Esophagus squamous epithelium (tissue), 5 donors: ENCODE results near the gene OR6V1. TPM values are rescaled to one million over a fixed set of nuclear protein-coding genes. Genes with fewer than 3 reads are reported as not detected.

Experiments used
- DNase-seq: peaks from one replicate; lab custom pipeline; 2025; lab: John Stamatoyannopoulos, UW
- H3K27ac ChIP-seq, 4 donors: fragments of 200-600 bp; sonication (generic); one replicate each; pipeline ENCODE4 v1.5.1; 2016 to 2019; ENCODE audit warnings: mild to moderate bottlenecking in 1 of 4
- H3K27me3 ChIP-seq, 4 donors: fragments of 200-600 bp; sonication (generic); 1 replicate in 3 of 4; 2 replicates in 1 of 4; pipeline versions ENCODE4 v1.5.1 to v1.6.0; 2017 to 2021; ENCODE audit warnings: antibody characterized with exemption in 1 of 4
- H3K36me3 ChIP-seq, 3 donors: fragments of 200-600 bp; sonication (generic); one replicate each; pipeline ENCODE4 v1.5.1; 2016 to 2019
- H3K4me1 ChIP-seq, 3 donors: fragments of 200-600 bp; sonication (generic); one replicate each; pipeline ENCODE4 v1.5.1; 2017 to 2019
- H3K4me3 ChIP-seq, 4 donors: fragments of 200-600 bp; sonication (generic); 1 replicate in 3 of 4; 2 replicates in 1 of 4; pipeline ENCODE4 v1.5.1; 2016 to 2019; ENCODE audit warnings: mild to moderate bottlenecking in 2 of 4, moderate library complexity in 1 of 4
- H3K9me3 ChIP-seq, 3 donors: fragments of 200-600 bp; sonication (generic); one replicate each; pipeline ENCODE4 v1.5.1; 2016 to 2019
- POLR2A ChIP-seq, 4 donors: fragments of 450-650 bp; IDR thresholded peaks; one replicate each; pipeline ENCODE4 v1.6.1; 2017; ENCODE audit warnings: antibody characterized with exemption in 4 of 4, mild to moderate bottlenecking in 4 of 4, moderate library complexity in 3 of 4
- WGBS, 2 donors: methylation state at CpG; one replicate each; pipeline ENCODE4 v1.1.5; 2018; 5-methylcytosine and 5-hydroxymethylcytosine counted together
- intact Hi-C: fragments of 100-400 bp; cut with DNase I; formaldehyde crosslinking; loops from one replicate; pipeline ENCODE4 v1.15.0; 2022
- total RNA-seq, 4 donors: library from RNA; depleted of rRNA; stranded (reverse); fragments of >200 nt; gene quantifications; one replicate each; pipeline ENCODE4 v1.1.0, GENCODE V29; 2016
- TF ChIP-seq, protein P1 (sequence below), 6 experiments: fragments of 450-650 bp in 4 of 6; fragments of 200-600 bp in 2 of 6; sonication (generic) in 2 of 6; IDR thresholded peaks; one replicate each; pipeline ENCODE4 v1.5.1; 2016 to 2019; ENCODE audit warnings: antibody characterized with exemption in 6 of 6, mild to moderate bottlenecking in 4 of 6, moderate library complexity in 4 of 6
- donor health status: DM: yes; HTN: yes; CAD: no.

OR6V1 gene
- total RNA-seq, 4 donors from 2014 or later = not detected

DNA sequence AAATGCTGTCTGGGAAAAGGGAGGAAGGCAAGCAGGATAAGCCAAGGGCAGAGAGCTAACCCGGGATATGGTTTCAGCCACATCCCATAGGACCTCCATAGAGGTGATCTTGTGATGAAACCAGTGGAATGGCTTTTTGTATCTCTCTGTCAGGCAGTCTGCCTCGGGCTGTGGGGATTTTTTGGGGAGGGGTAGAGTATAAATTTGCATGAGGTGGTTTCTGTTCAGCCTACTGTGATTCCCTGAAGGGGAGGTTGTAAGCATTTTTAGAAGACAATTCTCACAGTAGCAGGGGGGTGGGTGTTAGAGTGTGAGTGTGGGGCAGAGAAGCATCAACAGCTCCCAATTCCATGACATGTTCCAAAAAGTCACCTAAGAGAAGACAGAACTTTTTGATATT lies 37.1 kb upstream of the OR6V1 start:
- 40 to 56% methylated on average over 2 of the region's 2 CpGs for WGBS, 2 donors
- intact Hi-C loops = no loop called here
- no peak overlapping the region for H3K27ac ChIP-seq

GRCh38 chr7:143015926-143016490 lies 36.1 kb upstream of the OR6V1 start:
- 76 to 89% methylated on average over 3 of the region's 3 CpGs for WGBS, 2 donors
- Histone ChIP-seq H3K27ac (no peak overlapping the region), H3K27me3 (no peaks in the 10 kb centered on the region), H3K4me3 (no peak overlapping the region), H3K36me3 (no peaks in the 10 kb centered on the region), H3K9me3 (no peaks in the 10 kb centered on the region), H3K4me1 (peaks cover 3 to 33% (median 11%) of the 10 kb centered on the region in 3 donors)
- no peak for DNase-seq
- intact Hi-C loops = no loop called here
- no peak for TF ChIP-seq POLR2A (IDR thresholded peaks at IDR 0.05)
- TF ChIP-seq, protein P1, sequence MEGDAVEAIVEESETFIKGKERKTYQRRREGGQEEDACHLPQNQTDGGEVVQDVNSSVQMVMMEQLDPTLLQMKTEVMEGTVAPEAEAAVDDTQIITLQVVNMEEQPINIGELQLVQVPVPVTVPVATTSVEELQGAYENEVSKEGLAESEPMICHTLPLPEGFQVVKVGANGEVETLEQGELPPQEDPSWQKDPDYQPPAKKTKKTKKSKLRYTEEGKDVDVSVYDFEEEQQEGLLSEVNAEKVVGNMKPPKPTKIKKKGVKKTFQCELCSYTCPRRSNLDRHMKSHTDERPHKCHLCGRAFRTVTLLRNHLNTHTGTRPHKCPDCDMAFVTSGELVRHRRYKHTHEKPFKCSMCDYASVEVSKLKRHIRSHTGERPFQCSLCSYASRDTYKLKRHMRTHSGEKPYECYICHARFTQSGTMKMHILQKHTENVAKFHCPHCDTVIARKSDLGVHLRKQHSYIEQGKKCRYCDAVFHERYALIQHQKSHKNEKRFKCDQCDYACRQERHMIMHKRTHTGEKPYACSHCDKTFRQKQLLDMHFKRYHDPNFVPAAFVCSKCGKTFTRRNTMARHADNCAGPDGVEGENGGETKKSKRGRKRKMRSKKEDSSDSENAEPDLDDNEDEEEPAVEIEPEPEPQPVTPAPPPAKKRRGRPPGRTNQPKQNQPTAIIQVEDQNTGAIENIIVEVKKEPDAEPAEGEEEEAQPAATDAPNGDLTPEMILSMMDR (IDR thresholded peaks at IDR 0.05) = no peak

More for the DNA sequence above, 37.1 kb upstream of the OR6V1 start:
- no peak for DNase-seq
- TF ChIP-seq, protein P1 (IDR thresholded peaks at IDR 0.05) = no peak
- Histone ChIP-seq H3K4me1 (peaks cover 3 to 33% (median 11%) of the 10 kb centered on the region in 3 donors), H3K27me3 (no peaks in the 10 kb centered on the region), H3K9me3 (no peaks in the 10 kb centered on the region), H3K4me3 (no peak overlapping the region), H3K36me3 (no peaks in the 10 kb centered on the region)

DNA sequence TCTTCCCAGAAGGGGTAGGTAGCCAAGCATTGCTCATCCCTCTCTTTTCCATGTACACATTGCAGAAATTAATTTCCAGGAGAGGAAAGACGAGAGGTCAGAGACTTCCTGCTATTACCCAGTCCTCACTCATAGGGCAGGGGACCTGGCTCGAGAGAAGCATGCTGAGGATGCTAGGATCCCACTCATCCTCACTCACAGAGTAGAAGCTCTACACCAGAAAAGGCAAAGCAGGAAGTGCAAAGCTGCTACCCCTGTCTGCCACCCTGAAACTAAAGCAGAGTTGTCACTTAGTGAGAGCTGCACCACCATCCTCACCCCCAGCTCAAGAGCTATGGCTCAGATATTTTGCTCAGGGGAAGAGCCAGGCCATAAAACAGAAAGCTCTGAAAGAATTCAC lies 35.1 kb upstream of the OR6V1 start:
- Histone ChIP-seq H3K9me3 (no peaks in the 10 kb centered on the region), H3K27me3 (no peaks in the 10 kb centered on the region), H3K4me3 (no peak overlapping the region), H3K36me3 (no peaks in the 10 kb centered on the region), H3K27ac (no peak overlapping the region), H3K4me1 (peaks cover 3 to 28% (median 11%) of the 10 kb centered on the region in 3 donors)
- no peak for DNase-seq
- intact Hi-C loops = no loop called here
- 81% methylated on average over 2 of the region's 2 CpGs; no CpG with 5 or more reads in 1 of the 2 donors for WGBS, 2 donors
- no peak for TF ChIP-seq POLR2A (IDR thresholded peaks at IDR 0.05)
- TF ChIP-seq, protein P1 (IDR thresholded peaks at IDR 0.05) = no peak

DNA sequence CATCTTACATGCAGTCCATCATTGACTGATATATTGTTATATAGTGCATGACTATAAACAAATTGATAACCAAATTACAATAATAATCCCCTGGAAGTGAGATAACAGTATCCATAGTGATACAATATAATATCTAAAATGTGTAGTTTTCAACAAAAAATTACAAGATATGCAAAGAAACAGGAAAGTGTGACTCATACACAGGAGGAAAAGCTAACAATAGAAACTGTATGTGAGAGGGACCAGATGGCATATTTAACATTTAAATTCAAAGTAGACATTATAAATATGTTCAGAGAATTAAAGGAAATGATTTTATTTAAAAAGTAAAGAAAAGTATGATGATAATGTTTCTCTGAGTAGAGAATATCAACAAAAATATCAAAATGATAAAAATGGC lies 33.2 kb upstream of the OR6V1 start:
- TF ChIP-seq POLR2A (IDR thresholded peaks at IDR 0.05) = no peak
- TF ChIP-seq, protein P1 (IDR thresholded peaks at IDR 0.05) = no peak
- intact Hi-C loops = no loop called here
- no peaks in the 10 kb centered on the region for H3K36me3 ChIP-seq
- no peak overlapping the region for H3K4me3 ChIP-seq
- H3K27me3 ChIP-seq = no peaks in the 10 kb centered on the region
- no peaks in the 10 kb centered on the region for H3K9me3 ChIP-seq
- H3K27ac ChIP-seq = no peak overlapping the region
- no peak for DNase-seq
- peaks cover 3 to 12% (median 3%) of the 10 kb centered on the region in 3 donors for H3K4me1 ChIP-seq

DNA sequence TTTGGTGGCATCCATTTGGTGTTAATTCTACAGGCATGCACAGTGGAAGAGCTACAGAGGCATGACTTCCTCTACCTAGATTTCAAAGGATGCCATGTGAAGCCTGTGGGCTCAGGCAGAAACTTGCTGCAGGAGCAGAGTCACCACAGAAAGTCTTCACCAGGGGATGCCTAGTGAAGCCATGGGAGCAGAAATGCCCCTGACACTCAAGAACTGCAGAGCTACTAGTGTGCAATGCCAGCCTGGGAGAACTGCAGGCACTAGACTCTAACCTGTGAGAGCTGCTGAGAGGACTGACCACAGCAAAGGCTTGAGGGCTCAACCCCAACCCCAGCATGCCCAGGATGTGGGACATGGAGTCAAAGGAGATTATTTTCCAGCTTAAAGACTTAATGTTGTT lies 29.1 kb upstream of the OR6V1 start:
- Histone ChIP-seq H3K27me3 (no peaks in the 10 kb centered on the region), H3K4me1 (no peaks in the 10 kb centered on the region), H3K27ac (no peak overlapping the region), H3K4me3 (no peak overlapping the region), H3K36me3 (no peaks in the 10 kb centered on the region), H3K9me3 (no peaks in the 10 kb centered on the region)
- intact Hi-C loops = no loop called here
- no peak for DNase-seq
- no peak for TF ChIP-seq POLR2A (IDR thresholded peaks at IDR 0.05)
- TF ChIP-seq, protein P1 (IDR thresholded peaks at IDR 0.05) = no peak
